Umbilical cord (tissue), 2 donors: ENCODE results near the gene CASP10. TPM values are rescaled to one million over a fixed set of nuclear protein-coding genes. Genes with fewer than 3 reads are reported as not detected.
"Not testable (repeated sequence)": the region's sequence is repeated elsewhere in the genome, so short reads cannot be mapped to it uniquely, and the experiment has no call there.

Source experiments
- DNase-seq: peaks from one replicate; pipeline ENCODE4 v3.0.0-alpha.2; 2015; ENCODE audit warnings: low spot score
- total RNA-seq: library from RNA; depleted of rRNA; stranded (reverse); fragments of >200 nt; gene quantifications from one replicate; pipeline ENCODE4 v1.2.3, GENCODE V29; 2014; ENCODE audit warnings: low replicate concordance; ENCODE audit not compliant: insufficient read depth

CASP10 gene
- total RNA-seq, 1 donor from 2014 or later: 3.4 TPM

DNA sequence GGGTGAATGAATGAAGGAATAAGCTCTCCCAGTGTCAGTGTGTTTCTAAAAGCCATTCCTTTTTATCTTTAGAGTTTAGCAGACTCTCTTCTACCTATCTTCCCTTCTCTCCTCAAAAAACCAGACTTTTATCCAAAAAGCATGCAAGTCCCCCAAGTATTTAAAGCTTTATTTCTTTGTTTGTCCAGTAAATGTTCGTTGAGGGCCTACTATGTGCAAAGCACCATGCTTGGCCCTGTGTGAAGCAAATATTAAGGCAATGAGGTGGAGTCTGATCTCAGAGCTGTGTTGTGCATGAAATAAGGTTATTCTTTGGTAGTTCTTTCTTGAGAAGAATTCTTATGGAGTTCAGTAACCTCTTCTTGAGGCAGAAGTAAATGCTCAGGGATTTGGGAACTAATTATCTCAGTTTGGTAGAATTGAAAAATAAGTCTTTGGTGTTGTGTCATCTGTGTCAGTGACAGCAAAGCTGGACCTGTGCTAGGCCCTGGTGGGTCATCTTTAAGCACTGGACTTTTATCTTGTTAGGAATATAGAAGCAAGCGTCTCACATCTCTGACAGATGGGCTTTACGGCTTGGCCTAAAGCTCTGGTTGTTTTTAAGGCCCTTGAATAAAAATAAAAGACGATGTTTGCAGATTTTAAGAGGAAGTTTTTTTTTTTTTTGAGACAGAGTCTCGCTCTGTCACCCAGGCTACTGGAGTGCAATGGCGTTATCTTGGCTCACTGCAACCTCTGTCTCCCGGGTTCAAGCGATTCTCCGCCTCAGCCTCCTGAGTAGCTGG is 28.1 kb upstream of the CASP10 start:
- no peak for DNase-seq

DNA sequence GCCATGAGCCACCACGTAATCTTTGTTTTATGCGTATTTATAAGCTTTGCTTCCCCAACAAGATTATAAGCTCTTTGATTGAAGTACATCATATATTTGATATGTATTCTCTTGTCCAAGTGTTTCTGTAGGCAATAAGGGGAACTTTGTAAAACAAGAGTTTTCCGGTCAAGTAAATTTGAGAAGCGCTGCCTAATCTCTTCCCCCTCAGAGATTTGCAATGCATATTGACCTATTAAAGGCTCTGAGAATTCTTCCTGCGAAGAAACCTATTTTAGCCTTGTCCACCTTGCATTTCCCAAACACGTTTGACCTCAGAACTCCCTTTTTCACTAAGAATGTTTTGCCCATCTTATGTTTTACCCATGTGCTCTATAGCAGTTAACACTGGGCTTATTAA is 26.9 kb upstream of the CASP10 start:
- no peak for DNase-seq

DNA sequence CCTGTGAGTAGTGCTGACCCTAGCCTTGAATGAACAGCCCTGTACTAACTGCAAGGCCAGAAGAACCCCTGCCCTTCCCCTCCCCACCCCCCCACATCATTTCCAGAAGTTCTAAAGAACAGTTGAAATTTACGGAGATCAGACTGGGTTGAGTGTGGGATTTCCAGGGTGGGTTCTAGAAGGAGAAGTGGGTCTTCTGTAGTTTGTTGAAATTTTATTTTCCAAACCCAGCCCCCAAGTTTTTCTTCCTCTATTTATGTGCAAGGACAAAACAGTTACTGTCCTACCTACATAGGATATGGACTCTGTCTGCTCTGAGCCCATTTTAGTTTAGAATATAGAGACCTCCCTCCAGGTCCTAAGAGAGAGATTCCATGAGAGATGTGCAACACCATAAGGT is 26.3 kb upstream of the CASP10 start:
- no peak for DNase-seq

DNA sequence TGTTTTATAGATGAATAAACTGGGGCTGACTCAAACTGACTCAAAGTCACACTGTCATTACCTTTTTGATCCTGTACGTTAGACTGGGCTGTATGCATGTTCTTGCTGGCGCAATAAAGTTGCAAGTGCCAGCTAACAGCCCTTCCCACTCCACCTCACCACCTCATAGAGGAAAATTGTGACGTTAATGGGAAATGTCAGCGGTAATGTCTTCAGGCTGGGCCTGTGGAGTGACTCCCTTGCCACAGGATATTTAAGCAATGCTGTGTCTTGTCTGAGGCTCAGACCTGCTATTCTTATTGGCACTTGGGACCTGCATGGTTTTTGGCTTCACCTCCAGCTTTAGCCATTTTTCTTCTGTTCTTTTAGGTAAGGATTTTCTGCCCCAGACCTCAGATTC is 25.2 kb upstream of the CASP10 start:
- no peak for DNase-seq

DNA sequence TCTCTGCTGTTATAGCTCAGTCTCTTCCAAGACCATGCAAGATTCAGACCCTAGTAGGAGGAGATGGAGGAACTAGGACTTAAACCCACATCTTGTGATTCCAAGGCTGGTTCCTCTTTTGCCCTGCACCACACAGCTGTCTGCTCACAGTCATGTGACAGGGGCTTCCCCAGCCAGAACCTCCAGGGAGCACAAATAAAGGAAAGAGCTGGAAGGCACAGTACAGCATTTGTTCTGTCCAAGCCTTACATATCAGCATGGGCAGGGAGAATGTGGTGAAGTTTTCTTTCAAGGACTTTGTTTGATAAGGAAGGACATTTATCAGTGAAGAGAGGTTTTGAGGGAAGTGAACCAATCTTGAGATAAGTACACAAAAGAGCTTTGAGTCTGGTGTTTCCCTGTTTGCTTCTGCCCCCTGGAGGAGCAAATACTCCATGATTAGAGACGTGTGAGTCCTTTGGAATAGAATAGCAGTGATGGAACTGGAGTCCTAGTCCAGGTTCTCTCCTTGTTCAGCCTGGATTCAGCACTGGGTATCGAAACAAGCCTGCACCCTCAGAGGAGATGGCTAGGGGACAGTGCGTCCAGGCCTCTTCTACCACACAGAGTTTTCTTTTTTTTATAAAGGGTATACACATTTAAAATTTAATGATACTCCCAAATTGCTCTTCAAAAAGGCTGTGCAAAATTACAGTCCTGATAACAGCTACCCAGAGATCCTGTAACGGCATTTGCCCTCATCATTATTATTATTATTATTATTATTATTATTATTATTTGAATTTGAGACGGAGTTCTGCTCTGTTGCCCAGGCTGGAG is 24.6 kb upstream of the CASP10 start:
- DNase-seq: peak; percentile 75

DNA sequence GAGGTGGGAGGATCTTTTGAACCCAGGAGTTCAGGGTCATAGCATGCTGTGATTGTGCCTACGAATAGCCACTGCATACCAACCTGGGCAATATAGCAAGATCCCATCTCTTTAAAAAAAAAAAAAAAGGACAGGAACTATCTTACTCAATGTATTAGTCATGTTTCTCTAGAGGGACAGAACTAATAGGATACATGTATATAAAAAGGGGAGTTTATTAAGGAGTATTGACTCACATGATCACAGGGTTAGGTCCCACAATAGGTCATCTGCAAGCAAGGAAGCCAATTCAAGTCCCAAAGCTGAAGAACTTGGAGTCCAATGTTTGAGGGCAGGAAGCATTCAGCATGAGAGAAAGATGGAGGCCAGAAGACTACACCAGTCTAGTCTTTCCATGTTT is 18.8 kb upstream of the CASP10 start:
- DNase-seq: no peak

DNA sequence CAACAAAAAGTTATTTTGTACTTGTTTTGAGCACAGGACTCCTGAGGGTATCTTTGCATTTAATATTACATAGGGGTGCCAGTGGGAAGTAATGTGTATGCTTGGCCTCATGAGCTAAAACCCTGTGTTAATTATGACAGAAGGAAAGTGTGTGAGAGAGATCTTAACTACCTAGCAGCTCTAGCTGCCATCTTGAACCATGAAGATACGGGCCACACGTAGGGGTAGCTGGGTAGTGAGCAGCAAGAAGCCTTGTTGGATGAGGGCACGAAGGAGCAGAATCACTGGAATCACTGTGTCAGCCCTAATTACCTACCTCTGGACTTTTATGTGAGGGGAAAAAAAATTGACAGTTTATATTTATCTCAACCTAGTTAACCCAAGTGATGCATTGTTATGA is 15.4 kb upstream of the CASP10 start:
- no peak for DNase-seq

DNA sequence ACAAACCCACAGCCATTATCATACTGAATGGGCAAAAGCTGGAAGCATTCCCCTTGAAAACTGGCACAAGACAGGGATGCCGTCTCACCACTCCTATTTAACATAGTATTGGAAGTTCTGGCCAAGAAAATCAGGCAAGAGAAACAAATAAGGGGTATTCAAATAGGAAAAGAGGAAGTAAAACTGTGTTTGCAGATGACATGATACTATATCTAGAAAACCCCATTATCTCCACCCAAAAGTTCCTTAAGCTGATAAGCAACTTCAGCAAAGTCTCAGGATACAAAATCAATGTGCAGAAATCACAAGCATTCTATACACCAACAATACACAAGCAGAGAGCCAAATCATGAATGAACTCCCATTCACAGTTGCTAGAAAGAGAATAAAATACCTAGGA is 14.4 kb upstream of the CASP10 start:
- not testable (repeated sequence) for DNase-seq

DNA sequence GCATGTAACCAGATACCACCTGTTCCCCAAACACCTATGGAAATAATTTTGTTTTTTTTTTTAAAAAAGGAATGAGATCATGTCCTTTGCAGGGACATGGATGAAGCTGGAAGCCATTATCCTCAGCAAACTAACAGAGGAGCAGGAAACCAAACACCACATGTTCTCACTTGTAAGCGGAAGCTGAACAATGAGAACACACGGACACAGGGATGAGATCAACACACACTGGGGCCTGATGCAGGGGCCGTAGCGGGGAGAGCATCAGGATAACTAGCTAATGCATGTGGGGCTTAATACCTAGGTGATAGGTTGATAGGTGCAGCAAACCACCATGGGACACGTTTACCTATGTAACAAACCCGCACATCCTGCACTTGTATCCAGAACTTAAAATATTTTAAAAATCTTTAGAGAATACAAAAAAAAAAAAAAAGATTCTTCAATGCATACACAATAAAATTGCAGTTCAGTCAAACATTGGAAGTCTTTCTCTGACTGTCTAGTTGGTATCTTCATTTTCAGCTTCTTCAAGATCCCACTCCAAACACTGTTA is 11.6 kb upstream of the CASP10 start:
- DNase-seq: no peak

DNA sequence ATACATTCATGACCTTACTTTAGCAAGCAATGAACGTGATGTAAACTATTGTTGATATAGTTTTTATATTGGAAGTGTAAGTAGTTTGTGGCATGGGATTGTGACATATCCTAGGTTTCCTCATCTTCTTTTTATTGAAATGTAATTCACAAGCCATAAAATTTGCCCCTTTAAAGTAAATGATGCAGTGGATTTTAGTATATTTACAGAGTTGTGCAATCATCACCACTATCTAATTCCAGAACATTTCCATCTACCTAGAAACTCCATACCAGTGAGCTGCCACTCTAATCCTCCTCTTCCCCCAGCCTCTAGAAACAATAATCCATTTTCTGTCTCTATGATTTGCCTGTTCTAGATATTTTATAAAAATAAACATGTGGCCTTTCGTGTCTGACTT is 10.7 kb upstream of the CASP10 start:
- no peak for DNase-seq

DNA sequence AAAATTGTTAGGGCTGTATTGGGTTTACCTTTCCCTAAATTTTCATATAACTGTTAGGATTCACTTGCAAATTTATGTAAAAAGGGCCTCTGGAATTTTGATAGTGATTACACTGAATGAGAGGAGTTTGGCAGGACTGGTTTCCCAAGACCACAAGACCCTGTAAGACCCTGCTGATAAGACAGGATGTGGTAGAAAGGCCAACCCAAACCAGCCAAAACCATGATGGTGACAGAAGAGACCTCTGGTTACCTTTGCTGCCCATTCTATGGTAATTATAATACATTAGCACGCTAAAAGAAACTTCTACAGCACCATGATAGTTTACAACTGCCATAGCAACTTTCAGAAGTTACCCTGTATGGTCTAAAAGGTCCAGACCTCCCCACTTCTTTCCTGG is 8.3 kb upstream of the CASP10 start:
- DNase-seq: no peak

DNA sequence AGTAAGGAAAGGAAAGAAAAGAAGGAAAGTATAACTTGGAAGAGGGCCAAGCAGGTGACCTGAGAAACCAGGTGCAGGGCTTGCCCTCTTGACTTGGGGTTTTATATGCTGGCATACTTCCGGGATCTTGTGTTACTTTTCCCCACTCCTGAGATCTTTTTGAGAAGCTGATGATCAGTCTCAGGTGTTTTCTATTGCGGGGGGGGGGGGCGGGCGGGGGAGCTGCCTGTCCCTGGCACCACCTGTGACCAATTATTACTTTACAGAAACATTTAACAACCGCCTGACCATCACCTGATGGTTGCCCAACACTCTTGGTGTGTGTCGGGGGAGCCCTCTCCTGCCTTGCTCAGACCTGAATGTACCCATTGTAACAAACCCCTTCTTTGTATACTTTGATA is 6.9 kb upstream of the CASP10 start:
- DNase-seq: no peak

DNA sequence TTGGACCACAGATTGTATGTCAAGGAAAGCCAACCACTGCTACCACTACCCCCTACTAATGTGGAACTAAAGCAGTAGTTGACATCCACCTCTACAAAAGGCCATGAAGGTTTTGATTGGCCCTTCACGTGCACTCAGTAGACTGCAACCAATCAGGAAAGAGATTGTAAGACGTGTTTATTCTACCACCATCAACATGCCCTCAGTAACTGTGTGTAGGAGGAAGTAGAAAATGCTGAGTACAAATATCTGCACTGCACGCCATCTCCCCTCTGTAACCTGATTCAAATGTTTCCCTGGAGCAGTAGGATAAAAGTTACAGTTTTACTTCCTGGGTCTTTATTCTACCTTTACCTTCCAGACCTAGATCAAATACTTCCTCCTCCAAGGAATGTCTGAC is 2.9 kb upstream of the CASP10 start:
- DNase-seq: no peak

DNA sequence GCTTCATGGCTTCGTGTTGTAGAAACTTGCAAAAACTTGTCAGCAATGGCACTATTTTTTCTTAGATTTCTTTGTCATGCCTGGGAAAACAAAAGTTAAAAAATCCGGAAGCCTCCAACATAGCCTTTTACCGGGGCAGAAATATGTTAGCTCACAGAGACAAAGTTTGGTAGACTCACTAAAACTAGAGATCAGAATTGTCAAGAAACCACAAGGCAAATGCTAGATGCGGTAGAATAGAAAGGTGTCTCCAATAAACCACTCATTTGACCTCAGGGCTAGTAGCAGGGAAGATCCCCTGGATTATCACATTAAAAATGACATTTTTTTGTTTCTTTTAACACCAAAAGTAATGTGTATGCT is 405 bp downstream of the CASP10 start:
- DNase-seq: no peak

DNA sequence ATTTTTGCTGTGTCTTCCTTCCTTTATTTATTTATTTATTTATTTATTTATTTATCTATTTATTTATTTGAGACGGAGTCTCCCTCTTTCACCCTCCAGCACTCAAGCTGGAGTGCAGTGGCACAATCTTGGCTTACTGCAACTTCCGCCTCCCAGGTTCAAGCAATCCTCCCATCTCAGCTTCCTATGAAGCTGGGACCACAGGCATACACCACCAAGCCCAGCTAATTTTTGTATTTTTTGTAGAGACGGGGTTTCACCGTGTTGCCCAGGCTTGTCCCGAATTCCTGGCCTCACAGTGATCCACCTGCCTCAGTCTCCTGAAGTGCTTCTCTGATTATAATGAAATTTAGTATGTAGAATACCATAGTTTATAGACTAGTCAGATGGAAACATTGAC is 894 bp downstream of the CASP10 start:
- DNase-seq: not testable (repeated sequence)

DNA sequence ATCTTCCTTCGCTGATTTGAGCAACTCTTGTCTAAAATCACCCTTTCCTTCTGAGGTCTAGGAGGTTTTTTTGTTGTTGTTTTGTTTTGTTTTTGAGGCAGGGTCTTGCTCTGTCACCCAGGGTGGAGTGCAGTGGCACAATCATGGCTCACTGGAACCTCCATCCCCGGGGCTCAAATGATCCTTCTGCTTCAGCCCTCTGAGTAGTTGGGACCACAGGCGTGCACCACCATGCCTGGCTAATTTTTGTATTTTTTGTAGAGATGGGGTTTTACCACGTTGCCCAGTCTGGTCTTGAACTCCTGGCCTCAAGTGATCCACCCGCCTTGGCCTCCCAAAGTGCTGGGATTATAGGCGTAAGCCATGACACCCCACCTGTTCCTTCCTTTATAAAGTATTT is 1.3 kb downstream of the CASP10 start:
- not testable (repeated sequence) for DNase-seq

DNA sequence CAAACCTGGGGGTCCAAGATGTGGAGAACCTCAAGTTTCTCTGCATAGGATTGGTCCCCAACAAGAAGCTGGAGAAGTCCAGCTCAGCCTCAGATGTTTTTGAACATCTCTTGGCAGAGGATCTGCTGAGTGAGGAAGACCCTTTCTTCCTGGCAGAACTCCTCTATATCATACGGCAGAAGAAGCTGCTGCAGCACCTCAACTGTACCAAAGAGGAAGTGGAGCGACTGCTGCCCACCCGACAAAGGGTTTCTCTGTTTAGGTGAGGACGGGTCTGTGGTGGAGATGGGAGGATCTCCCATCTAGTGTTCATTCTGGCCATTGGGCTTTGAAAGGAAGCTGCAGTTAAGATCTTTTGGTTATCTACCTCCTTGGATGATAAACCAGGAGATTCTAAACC is 2.9 kb downstream of the CASP10 start:
- DNase-seq: no peak

DNA sequence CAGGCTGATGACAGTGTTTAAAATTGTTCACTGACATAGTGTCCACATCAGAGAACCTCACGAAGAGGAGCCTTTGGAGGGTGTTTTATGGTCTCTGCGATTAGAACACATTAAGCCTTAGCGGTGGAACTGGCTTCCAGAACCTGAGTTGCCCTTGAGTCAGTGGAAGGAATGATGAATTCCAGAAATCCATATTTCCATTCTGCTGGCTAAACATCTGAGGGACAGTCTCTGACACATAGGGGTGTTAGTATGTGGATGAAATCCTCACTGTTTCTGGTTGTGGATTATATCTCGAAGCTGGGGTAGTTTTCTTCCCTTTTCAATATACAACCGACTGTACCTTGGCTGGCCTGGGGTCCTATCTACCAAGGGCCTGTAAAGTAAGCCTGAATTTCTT is 4.0 kb downstream of the CASP10 start:
- peak; percentile 73 for DNase-seq

DNA sequence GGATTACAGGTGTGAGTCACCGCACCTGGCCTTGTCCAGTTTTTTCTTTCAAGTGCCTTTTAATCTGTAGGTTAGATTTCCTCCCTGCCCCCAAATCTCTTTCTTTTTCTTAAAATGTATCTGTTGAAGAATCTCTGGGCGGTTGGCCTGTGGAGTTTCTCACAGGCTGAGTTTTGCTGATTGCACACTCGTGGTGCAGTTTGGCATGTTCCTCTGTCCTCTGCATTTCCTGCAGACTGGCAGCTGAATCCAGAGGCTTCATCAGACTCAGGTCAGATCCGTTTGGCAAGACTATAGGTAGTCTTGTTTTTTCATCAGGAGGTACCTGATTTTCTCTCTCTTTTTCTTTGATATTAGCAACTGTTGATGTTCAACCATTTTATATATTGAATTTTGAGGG is 5.5 kb downstream of the CASP10 start:
- no peak for DNase-seq

DNA sequence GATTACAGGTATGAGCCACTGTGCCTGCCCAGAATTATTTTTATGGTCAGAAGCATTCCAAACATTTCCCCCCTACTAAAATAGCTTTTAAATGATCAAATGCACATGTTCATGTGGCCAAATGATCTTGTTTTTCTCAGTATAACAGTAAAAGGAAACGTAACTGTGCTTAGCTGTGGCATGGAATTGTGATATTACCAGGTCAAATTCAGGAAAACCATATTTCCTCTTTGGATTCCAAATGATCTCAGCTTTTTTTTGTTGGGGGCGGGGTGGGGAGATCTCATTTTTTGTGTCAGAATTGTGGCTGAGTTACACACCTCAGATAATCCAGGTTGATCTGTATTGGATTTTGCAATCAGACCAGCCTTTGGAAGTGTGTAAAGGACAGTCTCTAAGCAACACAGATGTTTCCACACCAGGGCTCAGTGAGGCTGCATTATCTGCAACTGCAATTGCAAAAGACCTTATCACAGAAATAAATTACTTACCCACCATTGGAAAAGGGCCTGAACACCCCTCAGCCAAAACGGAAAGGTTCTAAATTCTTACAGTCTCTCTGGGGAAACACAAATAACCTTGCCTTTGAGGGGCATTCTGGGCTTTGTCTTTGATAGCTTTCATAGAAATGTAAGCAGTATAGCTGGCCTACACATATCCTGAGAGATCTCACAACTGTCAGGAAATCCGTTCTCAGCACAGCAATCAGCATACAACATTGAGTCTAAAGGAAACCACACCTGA is 8.4 kb downstream of the CASP10 start:
- peak; percentile 83 for DNase-seq

DNA sequence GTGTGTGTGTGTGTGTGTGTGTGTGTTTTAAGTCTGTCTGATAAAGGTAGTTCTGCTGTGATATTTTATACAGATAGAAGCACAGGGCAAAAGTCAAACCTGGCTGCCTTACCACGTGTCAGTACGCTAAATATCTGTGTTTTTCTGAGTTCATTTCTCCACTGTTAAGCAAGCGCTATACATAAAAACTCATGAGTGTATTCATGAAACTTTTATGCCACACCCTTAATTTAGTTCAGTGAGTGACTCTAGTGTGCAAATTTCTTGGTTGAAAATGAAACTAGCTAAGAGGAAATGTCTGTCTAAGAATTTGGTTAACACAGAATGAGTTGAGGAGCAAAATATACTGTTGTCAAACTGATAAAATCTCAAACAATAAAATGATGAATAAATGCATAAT is 11.2 kb downstream of the CASP10 start:
- no peak for DNase-seq

DNA sequence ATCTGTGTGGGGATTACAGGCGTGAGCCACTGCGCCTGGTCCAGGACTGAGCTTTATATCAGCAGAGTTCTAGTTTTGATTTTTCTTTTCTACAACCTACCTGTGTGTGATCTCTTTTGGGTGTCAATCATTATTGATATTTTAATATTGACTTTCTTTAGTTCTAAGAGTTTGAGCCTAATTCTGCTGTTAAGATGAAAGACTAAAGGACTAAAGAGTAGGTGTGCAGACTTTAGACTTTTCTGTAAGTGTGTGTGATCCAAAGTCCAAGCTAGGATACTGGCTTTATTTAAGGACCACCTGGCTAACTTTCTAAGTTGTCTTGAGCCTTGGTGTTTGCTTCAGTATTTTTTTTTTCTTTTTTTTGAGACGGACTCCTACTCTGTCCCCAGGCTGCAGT is 12.4 kb downstream of the CASP10 start:
- no peak for DNase-seq
